Activated naive CD4-positive, alpha-beta T cell treated with Interleukin-2 at 50 U/mL for 16 hours (primary cell): ENCODE measurements around the gene SSH2.

Source experiments
- DNase-seq: peaks from one replicate; pipeline ENCODE4 v3.0.0-alpha.2; 2020

Gene SSH2

DNA sequence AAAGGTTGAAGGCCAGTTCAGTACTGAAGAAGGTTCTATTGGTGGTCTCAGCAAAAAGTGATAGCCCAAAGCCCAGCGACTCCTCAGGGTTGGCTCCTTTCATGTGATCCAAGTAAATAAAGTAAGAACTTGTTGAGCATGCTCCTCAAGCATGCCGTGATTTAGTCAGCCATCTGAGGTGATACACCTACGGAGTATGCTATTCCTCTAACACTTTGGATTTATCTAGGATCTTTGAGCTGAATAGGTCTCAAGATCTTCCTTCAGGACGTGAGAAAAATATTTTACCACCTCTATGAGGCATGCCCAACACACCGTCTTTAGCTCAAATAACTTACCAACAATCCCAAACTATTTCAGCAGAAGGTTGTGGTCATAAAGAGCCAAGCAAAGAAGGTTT, 154.0 kb downstream of the SSH2 start:
- DNase-seq, result no peak

DNA sequence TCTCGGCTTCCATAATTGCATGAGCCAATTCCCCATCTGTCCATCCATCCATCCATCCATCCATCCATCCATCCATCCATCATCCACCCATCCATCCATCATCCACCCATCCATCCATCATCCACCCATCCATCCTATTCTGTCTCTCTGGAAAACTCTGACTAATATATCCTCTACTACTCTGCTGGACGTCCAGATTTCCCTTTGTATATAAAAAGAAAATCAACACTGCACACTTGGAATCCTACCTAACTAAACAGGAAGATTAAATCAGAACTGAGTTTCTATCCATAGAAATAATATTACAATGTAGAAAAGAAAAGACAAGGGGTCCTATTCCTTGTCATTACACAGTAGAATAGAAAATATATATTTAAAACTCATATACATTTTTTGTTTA, 157.0 kb downstream of the SSH2 start:
- DNase-seq, result no peak

- no peak for DNase-seq
Observed at GRCh38 chr17:29771546-29771945, 158.5 kb downstream of the SSH2 start.

DNA sequence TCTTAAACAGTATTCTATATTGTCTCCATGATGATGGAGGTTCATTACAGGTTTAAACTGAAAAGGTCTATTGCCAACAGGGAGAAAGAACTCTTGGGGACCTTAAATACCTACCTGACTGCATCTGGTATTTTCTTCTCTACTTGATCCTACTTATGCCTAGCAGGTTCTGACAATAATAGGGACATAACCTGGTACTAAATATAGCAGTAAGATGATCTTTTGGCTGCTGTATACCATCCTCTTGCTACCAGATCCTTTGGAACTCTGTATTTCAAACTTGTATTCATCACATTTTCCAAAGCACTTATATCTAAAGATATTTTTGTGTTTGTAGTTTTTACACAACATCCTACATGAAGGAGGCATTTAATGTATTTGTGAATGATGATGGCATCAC, 160.8 kb downstream of the SSH2 start:
- DNase-seq, result no peak

DNA sequence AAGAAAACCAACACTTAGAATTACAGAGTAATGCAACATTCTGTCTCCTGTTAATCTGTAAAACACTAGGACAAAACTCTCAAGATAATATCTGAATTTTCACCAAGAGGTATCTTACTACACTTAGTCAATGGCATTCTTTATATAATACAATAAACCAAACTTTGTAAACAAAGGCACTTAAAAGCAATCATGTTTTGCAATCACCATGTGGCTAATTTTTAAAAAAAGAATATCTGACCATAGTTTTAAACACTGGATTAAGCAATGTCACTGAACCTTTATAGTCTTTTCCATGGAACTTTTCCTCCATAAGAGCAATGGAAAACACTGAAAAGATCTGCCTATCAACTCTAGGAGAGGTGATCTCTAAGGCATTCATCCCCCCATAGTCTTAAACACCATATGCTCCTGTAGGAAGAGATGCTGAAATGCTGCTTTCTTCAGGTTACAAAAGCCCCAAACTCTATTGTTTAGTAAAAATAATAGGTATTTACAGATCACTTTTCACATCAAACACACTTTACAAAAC, 163.2 kb downstream of the SSH2 start:
- no peak for DNase-seq

DNA sequence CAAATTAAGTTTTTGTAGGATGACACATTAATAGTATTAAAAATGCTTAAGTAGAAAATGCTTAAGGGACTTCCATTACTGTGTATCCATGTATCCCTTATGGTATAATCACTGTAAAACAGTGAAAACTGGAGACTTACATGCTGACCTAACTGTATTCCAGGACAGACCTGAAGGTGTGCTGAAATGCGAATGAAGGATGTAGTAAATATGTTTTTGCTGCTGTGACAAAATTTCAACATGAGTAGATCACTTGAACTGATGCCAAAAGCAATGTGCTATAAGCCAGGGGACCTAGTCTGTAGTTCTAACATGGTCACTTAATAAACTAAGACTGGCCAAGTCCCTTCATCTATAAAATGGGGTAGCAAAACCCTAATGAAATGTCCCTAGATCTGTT, 165.3 kb downstream of the SSH2 start:
- DNase-seq, result no peak

DNA sequence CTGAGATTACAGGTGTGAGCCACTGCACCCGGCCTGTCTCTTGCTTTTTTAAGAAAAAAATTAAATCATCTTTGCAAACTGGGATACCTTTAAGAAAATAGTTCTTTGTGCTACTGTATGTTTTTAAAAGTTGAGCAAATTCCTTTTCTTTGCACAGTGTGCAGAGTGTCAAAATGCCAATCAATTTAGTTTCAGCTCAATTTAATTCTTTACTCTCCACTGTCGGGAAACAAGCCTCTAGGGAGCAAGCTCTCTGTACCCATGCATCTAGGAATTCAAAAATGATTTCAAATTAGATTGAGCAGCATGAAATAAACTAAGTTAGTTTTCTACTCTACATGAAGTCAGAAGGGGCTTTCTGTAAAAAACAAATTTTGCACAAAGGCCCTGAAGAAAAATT, 165.8 kb downstream of the SSH2 start:
- DNase-seq, result no peak

- no peak for DNase-seq
Observed at GRCh38 chr17:29763273-29763672, 166.8 kb downstream of the SSH2 start.

DNA sequence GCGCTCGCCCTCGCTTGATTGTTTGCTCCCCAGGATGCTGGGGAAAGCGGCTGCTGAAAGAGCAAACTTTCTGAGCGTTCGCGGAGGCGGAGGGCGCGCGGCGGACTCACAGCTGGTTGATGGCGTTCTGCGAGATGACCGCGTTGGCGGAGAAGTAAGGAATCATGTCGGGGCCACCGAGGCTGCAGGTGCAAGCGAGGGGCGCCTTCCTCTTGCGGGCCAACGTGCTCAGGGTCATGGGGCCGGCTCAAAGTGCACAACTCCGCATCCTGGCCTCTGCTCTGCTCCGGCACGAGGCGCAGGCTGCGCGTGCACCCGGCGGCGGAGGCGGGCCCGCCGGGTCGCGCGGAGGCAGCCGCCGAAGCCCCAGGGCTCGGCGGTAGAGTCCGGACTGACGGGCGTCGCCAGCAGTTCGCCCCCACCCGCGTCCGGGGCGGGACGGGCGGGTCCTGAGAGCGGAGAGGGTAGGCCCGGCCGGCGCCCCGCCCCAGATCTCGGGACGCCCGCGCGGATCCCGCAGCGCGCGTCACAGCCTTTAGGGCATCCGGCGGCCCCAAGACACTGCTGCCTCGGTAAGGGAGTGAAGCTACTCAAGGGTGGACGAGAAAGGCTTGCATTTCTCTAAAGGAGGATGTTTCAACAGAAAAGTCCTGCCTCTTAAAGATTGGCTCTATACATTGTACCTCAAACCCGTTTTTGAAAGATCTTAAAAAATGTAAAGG, 168.8 kb downstream of the SSH2 start:
- DNase-seq, result peak; percentile 92

DNA sequence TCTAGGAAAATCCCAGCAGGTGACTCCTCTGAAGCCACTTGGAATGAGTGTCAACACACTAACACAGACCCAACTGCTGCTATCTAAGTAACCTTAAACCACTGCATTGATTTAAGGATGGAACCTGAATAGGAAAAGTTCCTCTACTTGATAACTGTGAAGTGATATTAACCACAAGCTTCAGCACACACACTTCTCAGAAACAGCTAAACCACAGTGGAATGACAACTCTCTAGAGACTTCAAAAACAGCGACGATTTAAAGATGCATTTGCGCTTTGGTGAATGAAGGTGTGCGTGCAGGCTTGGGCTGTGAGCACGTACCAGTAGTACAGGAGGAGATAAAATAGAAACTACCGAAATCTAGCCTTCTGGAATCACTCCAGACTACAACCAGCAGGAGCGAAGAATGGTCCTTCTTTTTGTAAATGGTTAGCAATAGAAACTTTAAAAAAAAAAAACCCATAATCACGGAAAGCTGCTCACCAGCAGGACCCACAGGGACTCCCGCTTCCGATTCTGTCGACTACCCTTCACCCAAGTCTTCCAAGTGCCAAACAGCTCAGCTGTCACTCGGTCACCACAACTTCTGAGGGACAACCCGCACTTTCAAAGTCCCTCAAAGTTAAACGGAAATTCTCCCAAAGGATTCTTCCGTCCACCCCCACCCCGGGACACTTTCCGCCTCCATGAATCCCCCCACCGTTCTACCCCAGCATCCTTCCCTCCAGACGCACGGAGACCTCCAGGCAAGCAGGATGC, 169.6 kb downstream of the SSH2 start:
- DNase-seq, result peak; percentile 56

DNA sequence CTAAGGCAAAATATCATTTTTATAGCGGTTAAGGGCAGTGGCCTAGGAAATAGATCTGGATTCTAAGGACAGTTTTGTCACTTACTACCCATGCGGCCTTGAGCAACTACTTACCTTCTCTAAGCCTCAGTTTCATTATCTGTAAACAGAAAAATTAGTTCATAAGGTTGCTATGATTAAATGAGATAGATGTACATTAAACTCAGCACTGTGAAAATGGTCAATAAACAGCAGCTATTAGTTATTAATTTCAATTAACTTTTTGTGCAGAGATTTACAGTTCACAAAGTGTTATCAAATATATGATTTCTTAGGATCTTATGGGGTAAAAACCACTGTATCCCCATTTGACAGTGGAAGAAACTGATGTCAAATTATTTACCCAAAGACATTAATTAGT, 171.8 kb downstream of the SSH2 start:
- no peak for DNase-seq

GRCh38 chr17:29757788-29758187, 172.2 kb downstream of the SSH2 start:
- no peak for DNase-seq

DNA sequence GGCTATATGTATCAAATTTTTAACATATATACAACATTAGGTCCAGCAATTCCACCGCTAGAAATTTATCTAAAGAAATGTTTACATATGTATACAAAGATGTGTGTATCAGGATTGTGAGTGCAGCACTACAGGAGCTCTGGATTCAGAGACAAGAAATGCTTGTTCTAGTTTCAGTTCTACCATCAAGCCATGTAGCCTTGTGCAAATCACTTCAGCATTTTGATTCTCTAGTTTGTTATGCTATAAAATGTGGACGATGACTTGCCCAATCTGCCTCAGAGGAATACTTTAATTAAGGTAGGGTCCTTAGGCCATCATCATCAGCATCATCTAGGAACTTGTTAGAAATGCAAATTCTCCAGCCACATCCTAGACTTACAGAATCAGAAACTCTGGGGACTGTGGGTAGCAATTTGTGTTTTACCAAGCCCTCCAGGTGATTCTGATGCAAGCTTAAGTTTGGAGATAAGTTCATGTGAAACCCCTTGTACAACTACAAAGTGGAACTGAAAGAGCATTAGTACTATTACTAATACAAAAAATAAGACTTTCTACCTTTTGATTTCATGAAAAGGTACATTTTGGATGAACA, 176.1 kb downstream of the SSH2 start:
- no peak for DNase-seq

GRCh38 chr17:29749045-29749825, 180.8 kb downstream of the SSH2 start:
- no peak for DNase-seq

GRCh38 chr17:29748400-29748799, 181.6 kb downstream of the SSH2 start:
- no peak for DNase-seq

- no peak for DNase-seq
Observed at GRCh38 chr17:29747660-29748059, 182.4 kb downstream of the SSH2 start.

DNA sequence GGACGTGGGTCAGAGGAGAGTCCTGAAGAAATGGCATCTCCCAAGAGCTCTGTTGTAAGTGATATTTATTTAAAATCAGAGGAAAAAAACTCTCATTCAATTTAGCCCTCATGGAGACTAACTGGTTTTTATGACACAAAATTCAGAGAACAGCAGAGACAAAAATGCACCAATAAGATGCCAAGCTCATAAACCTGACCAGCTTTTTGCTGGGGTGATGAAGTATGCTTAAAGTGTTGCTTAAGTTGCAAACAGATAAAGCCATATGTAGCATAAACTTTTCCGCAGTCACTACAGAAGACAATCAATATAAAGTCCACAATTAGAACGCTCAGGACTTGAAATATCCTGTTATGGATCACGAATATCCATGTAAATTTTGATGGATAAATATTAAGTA, 183.4 kb downstream of the SSH2 start:
- no peak for DNase-seq

- DNase-seq, result no peak
Observed at GRCh38 chr17:29744121-29744520, 185.9 kb downstream of the SSH2 start.

DNA sequence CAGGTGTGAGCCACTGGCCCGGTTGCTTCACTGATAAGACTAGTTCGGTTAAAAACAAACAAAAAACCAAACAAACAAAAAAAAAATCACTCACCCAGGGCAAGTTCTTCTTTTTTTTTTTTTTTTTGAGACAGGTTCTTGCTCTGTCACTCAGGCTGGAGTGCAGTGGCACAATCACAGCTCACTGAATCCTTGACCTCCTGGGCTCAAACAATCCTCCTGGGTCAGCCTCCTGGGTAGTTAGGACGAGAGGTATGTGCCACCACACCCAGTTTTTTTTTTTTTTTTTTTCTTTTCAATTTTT, 187.9 kb downstream of the SSH2 start:
- no peak for DNase-seq

- no peak for DNase-seq
Observed at GRCh38 chr17:29740017-29740416, 190.0 kb downstream of the SSH2 start.

- no peak for DNase-seq
Observed at GRCh38 chr17:29734640-29735039, 195.4 kb downstream of the SSH2 start.

DNA sequence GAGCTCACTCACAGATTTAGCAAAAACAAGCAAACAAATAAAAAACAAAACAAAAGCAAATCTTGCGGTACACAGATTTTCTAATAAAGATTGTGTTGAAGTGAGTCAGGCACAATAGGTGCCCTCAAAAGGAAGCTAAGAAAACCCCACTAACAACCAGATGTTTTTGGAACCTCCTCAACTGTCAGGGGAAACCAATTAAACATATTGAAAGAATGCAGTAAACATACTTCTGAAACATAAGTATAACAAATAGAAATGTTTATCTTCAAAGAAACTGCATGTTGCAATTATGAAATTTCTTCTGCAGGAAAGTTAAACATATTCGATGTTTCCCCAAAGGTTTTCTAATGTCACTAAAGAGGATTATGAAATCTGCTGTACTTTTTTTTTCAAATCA, 196.9 kb downstream of the SSH2 start:
- no peak for DNase-seq

DNA sequence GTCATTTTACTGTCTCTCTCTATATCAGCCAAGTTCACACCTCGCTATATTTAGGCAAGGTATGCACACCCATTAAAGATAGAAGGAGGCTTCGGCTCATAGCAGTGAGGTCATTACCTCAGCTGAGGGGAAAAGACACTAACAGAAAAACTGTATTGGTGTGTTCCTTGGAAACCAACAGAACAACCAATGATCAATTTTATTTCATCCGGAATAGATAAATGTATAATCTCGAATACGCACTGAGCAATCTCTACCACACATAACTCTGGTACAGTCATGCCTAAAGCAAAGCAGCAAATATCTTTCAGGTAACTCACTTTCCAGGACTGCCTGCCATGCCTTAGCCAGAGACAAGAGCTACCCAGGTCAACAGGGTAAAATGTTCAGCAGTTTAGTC, 197.4 kb downstream of the SSH2 start:
- no peak for DNase-seq
